ENCODE measurements around the gene ATP6V0E1.
"Not testable (repeated sequence)": the region's sequence is repeated elsewhere in the genome, so short reads cannot be mapped to it uniquely, and the experiment has no call there.

ATP6V0E1 gene

GRCh38 chr5:173010021-173010420 is 26.4 kb downstream of the ATP6V0E1 start:
- DNase-seq, result no peak

- no peak for DNase-seq
Observed at GRCh38 chr5:173010547-173011464, 27.2 kb downstream of the ATP6V0E1 start.

- no peak for DNase-seq
Observed at GRCh38 chr5:173011566-173011965, 28.0 kb downstream of the ATP6V0E1 start.

- DNase-seq, result no peak
Observed at GRCh38 chr5:173012882-173013281, 29.3 kb downstream of the ATP6V0E1 start.

GRCh38 chr5:173014671-173015070 is 31.1 kb downstream of the ATP6V0E1 start:
- no peak for DNase-seq

- DNase-seq, result no peak
Observed at GRCh38 chr5:173015192-173015591, 31.6 kb downstream of the ATP6V0E1 start.

- no peak for DNase-seq
Observed at GRCh38 chr5:173015598-173016455, 32.3 kb downstream of the ATP6V0E1 start.

GRCh38 chr5:173016598-173017046 is 33.1 kb downstream of the ATP6V0E1 start:
- no peak for DNase-seq

GRCh38 chr5:173017087-173017486 is 33.5 kb downstream of the ATP6V0E1 start:
- DNase-seq, result not testable (repeated sequence)

- no peak for DNase-seq
Observed at GRCh38 chr5:173018358-173018757, 34.8 kb downstream of the ATP6V0E1 start.

GRCh38 chr5:173020154-173020581 is 36.6 kb downstream of the ATP6V0E1 start:
- DNase-seq, result no peak

GRCh38 chr5:173020643-173021042 is 37.1 kb downstream of the ATP6V0E1 start:
- DNase-seq, result no peak

GRCh38 chr5:173025651-173026050 is 42.1 kb downstream of the ATP6V0E1 start:
- no peak for DNase-seq

GRCh38 chr5:173027905-173028304 is 44.3 kb downstream of the ATP6V0E1 start:
- no peak for DNase-seq

GRCh38 chr5:173028811-173029327 is 45.3 kb downstream of the ATP6V0E1 start:
- no peak for DNase-seq

- no peak for DNase-seq
Observed at GRCh38 chr5:173029499-173029921, 45.9 kb downstream of the ATP6V0E1 start.

- DNase-seq, result not testable (repeated sequence)
Observed at GRCh38 chr5:173032096-173032495, 48.5 kb downstream of the ATP6V0E1 start.

GRCh38 chr5:173032730-173033129 is 49.2 kb downstream of the ATP6V0E1 start:
- no peak for DNase-seq

- no peak for DNase-seq
Observed at GRCh38 chr5:173033923-173034322, 50.4 kb downstream of the ATP6V0E1 start.

GRCh38 chr5:173035904-173036707 is 52.5 kb downstream of the ATP6V0E1 start:
- DNase-seq, result no peak

- DNase-seq, result no peak
Observed at GRCh38 chr5:173039188-173039587, 55.6 kb downstream of the ATP6V0E1 start.

GRCh38 chr5:173039964-173040363 is 56.4 kb downstream of the ATP6V0E1 start:
- no peak for DNase-seq
